NOMO-1 treated with dmso at 0.1 percent for 144 hours (cell line): Measurements from ENCODE around the gene ADRA2B.

Source experiments
- DNase-seq: peaks from one replicate; lab custom pipeline; 2025; ENCODE audit not compliant: unreplicated experiment; lab: John Stamatoyannopoulos, UW

Gene ADRA2B

GRCh38 chr2:96138179-96139145 lies 22.1 kb upstream of the ADRA2B start, which contains the start of gene ASTL:
ASTL (minus strand) TSS chr2:96138502; CDS start chr2:96138436, 66 bp downstream.
- peak; percentile 11 for DNase-seq

DNA sequence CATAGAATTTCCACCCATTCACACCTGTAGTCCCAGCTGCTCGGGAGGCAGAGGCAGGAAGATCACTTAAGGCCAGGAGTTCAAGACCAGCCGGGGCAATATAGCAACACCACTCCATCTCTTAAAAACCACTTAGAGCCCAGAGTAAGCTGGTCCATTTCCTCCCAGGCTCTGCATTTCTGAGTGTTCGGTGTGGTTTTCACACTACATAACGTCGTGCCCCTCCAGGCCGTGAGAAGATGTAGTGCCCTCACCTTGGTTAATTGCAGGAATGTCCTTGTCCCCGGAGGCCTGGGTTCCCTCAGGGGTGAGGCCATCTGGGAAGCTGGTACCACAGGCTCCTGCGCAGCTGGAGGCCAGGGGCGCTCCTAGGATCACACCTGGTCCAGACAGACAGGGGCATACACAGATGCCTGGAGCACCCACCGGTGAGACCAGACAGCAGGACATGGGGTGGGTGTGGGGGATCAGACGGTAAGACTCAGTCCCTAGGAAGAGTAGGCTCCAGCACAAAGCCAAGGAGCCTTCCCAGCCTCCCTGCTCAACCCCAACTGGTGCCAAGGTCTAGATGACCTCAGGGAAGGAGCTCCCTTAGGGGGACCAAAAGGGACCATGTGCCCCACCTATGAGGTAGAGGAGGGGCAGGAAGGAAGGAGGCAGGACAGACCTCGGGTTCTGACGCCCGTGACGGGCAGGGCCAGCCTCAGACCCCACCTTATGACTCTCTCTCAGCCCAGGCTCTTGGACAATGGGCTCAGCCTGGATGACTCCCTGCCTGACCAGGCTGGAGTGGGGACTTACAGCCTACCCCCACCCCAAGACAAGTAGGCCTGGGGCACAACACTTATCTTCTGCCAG lies 21.2 kb upstream of the ADRA2B start:
- no peak for DNase-seq

GRCh38 chr2:96136129-96136720 lies 19.9 kb upstream of the ADRA2B start:
- DNase-seq: no peak

- DNase-seq: no peak
Observed at GRCh38 chr2:96135621-96136020, 19.2 kb upstream of the ADRA2B start.

DNA sequence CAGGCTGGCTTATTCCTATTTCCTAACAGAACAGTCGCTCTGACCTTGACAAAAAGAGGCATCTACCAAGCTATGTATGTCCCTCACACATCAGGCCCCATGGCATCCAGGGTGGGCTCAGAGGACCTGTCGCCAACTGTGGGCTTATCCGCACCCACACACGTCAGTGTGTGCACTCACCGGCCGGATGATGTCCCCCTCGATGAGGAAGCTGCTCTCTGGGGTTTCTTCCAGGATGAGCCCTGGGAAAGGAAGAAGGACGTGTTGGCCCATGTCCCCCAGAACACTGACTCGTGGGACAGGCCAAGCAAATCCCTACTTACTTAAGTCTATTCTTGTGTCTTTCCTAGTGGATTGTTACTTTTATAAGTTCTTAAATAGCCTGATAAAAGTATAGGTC lies 18.8 kb upstream of the ADRA2B start:
- DNase-seq: no peak

- DNase-seq: no peak
Observed at GRCh38 chr2:96134421-96134820, 18.1 kb upstream of the ADRA2B start.

GRCh38 chr2:96131813-96132745 lies 15.7 kb upstream of the ADRA2B start:
- DNase-seq: no peak

DNA sequence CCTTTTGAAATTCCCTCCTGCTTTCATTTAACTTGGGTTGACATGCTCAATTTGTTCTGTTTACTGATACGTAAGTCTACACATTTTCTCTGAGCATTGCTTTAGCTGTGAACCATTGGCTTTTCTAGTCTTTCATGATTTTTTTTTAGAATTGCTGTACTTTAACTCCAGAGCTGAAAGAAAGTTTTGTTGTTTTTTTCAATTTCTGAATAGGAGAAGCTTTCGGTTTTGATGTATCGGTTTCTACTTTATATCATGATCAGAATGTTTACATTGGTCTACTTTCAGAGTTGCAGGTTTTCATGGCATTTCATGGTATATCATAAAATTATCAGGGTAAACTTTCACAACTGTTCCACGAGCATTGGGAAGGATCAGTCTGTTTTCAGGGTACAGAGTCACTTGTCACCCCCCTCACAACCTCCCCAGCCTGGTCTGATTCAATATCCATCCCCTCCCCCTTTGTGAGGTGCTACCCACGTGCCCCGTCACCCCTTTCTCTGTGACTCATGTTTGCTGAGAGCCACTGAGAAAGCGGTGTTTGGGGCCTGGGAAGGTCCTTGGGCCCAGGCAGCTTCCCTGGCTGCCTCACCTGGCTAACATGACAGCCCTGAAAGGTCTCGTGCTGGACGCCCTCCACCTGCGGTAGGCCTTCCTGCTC lies 14.9 kb upstream of the ADRA2B start:
- no peak for DNase-seq

DNA sequence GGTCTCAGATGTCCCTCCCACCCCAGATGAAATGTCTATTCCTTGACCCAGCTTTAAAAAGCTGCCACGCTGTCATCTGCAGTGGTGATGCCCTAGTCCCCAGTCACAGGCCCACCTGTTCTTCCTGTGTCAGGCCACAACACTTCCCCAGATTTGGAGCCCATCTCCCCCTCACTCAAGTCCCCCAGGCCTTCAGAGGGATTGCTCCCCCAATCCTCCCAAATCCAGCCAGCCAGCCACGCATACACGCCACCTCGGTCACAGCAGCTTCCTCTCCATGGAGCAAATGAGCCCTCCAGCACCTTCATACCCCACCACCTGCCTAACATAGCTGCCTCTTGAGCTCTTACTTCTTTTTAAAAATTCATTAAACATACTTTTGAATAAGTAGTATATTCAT lies 14.1 kb upstream of the ADRA2B start:
- no peak for DNase-seq

DNA sequence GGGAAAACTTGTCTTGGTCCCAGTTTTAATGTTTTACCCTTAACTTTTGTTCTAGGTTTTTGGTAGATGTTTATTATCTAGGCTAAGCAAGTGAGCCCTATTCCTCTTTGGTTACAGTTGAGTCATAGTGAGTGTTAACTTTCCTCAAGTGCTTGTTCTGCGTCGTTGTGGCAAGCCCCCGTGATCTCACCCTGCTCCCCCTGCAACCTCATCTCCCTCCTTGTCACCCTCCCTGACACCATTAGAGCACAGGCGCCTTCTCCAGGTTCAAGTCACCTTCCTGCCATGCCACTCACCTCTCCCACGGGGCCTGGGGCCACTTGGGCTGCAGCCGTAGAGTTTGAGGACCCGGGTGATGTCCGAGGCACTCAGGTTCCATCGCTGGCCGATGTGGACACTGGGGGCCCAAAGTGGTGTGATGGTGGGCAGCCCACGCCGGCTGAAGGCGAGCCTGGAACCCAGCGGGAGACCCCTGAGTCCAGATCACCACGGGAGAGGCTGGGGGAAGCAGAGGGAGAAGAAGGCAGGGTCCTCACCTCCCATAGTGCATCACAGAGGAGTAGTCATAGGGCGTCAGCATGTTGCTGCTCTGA lies 13.3 kb upstream of the ADRA2B start:
- DNase-seq: no peak

DNA sequence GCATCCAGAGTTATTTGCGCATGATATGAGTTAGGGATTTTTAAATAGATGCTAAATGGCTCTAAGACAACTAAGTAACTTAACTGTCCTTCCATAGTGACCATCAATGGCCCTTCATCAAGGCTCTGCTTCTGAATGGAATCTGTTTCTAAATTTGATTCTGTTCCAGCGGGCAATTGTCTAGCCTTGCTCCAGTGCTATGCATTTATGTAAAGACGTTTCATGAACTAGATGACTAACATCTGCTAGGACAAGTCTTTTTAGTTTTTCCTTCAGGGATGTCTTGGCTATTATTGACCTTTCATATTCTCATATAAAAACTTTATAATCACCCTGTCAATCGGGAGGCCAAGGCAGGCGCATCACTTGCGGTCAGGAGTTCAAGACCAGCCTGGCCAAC lies 12.1 kb upstream of the ADRA2B start:
- DNase-seq: no peak

- DNase-seq: no peak
Observed at GRCh38 chr2:96124406-96125265, 8.3 kb upstream of the ADRA2B start.

GRCh38 chr2:96123936-96124335 lies 7.6 kb upstream of the ADRA2B start:
- no peak for DNase-seq

DNA sequence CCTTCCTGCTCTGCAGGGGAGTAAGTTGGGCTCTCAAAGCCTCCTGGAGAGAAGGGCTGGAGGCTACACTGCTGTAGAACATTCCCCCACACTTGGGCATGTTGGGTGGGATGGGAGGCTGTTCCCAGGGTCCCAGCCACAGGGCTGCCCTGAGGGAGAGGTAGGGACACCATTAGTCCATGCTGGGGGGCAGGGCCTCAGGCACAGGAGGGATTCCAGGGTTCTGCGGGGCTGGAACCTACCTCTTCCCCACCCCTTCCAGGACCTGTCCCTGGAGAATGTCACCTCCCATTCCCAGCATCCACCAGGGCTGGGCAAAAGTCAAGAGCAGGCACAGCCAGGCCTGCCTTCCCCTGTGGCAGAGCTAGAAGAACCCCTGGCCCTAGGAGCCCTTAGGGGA lies 6.9 kb upstream of the ADRA2B start:
- no peak for DNase-seq

DNA sequence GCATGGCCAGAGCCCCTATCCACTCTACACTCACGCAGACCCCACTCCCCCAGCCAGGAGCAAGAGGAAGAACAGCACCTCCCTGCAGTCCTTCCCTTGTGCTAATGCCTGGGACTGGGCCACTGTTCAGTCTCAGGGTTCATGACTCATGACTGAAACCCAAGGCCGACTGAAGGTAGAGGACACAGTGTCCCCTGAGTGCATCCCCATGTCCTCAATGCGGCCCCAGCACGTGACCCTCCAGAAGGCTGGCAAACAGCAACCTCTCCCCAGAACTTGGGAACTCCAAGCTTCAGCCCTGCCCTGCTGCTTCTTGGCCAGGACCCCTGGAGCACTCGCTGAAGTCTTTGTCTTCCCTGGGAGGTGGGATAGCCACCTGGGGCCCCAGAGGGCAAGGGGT lies 6.0 kb upstream of the ADRA2B start:
- no peak for DNase-seq

DNA sequence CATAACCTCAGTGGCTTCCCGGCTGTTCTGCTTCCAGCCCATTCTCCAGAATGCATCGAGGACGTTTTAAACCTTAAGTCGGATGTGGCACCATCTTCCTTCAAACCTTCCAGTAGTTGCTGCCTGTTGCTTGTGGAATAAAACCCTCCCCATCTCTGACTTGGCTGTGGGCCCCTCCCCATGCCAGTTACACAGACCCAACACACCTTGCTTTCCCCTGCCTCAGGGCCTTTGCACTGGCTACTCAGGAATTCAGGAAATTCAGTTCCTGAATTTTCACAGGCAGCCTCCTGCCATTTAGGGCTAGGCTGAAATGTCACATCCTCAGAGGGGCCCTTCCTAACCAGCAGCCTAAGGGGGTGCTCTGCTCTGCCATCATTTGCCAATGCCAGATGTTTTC lies 5.0 kb upstream of the ADRA2B start:
- no peak for DNase-seq

- no peak for DNase-seq
Observed at GRCh38 chr2:96120991-96121390, 4.6 kb upstream of the ADRA2B start.

DNA sequence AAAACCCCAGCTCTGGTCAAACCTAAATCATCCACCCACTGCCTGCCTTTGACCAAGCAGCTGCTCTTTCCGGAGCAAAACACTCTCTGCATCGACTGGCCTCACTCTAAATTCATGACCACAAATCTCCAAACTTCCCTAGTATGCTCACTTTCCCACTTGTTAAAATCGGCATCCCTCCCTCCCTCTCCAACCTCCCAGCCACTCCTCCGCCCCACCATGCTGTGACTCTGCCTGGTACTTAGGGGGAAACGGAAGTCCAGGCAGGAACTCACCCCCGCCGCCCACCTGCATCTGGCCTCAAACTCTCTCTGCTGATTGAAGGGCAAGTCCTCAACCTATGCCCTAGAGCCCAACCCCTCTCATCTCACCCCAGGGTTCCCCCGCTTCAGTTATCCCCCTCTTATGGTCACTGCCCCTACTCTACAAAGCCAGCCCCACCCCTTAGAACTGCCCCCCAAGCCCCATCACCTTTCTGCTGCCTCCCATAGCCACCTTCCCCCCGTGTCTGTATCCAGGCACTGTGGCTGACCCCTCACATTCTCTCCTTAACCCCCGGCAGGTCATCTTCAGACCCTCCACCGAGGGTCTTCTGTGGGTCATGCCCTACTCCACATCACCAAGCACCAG lies 3.8 kb upstream of the ADRA2B start:
- no peak for DNase-seq
